Prostate gland (tissue), 2 donors: ENCODE results near the gene CHN1.

Experiments used
- POLR2A ChIP-seq: fragments of 450-650 bp; IDR thresholded peaks from one replicate; pipeline ENCODE4 v1.6.1; 2016; ENCODE audit warnings: antibody characterized with exemption, mild to moderate bottlenecking
- POLR2AphosphoS5 ChIP-seq: sonication (generic); formaldehyde crosslinking; IDR thresholded peaks from one replicate; pipeline ENCODE4 v1.6.1; 2017; ENCODE audit warnings: antibody characterized with exemption
- TF ChIP-seq, protein P1 (sequence below), 4 experiments: fragments of 200-600 bp in 2 of 4; fragments of 450-650 bp in 2 of 4; sonication (generic) in 2 of 4; IDR thresholded peaks; 1 replicate in 3 of 4; 2 replicates in 1 of 4; pipeline ENCODE4 v1.5.1; 2016 to 2019; ENCODE audit warnings: antibody characterized with exemption in 4 of 4, mild to moderate bottlenecking in 2 of 4, moderate library complexity in 2 of 4

DNA sequence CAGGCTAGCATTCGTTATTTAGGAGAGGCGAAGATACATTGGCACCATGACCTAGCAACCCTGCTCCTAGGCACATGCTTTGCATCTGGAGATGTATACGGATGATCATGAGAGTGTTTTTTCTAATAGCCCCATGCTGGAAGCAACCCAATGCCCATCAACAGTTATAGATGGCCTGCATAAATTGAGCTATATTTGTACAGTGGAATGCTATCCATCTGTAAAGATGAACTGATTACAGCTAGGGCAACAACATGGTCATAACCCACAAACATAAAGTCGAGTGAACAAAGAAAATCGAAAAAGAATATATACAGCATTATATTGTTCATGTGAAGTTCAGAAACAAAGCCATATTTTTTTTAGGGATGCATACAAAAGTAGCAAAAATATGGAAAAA is 220.3 kb downstream of the CHN1 start:
- TF ChIP-seq, protein P1, sequence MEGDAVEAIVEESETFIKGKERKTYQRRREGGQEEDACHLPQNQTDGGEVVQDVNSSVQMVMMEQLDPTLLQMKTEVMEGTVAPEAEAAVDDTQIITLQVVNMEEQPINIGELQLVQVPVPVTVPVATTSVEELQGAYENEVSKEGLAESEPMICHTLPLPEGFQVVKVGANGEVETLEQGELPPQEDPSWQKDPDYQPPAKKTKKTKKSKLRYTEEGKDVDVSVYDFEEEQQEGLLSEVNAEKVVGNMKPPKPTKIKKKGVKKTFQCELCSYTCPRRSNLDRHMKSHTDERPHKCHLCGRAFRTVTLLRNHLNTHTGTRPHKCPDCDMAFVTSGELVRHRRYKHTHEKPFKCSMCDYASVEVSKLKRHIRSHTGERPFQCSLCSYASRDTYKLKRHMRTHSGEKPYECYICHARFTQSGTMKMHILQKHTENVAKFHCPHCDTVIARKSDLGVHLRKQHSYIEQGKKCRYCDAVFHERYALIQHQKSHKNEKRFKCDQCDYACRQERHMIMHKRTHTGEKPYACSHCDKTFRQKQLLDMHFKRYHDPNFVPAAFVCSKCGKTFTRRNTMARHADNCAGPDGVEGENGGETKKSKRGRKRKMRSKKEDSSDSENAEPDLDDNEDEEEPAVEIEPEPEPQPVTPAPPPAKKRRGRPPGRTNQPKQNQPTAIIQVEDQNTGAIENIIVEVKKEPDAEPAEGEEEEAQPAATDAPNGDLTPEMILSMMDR (IDR thresholded peaks at IDR 0.05), result no peak
- TF ChIP-seq POLR2AphosphoS5 (no peak), POLR2A (no peak)
